ENCODE data around the gene CD300E. TPM values are rescaled to one million over a fixed set of nuclear protein-coding genes. Genes with fewer than 3 reads are reported as not detected.

Gene CD300E
- polyA plus RNA-seq, 1 donor (not counting 4 experiments of a cell fraction or from before 2014, with no cell fraction given): not detected

GRCh38 chr17:74619077-74619673, 4.4 kb downstream of the CD300E start:
- no peak for TF ChIP-seq CTCF (optimal IDR thresholded peaks at IDR 0.05 in 1 of 3, IDR thresholded peaks at IDR 0.05 in 1 of 3, conservative IDR thresholded peaks at IDR 0.05 in 1 of 3; ENCODE audit: extremely low read depth in 1 of 3, insufficient read depth in 2 of 3, low read length in 3 of 3)
- no peak for TF ChIP-seq EZH2 (IDR thresholded peaks at IDR 0.05; ENCODE audit: low read length)
- no peaks in the 10 kb centered on the region for H3K79me2 ChIP-seq (ENCODE audit: control insufficient read depth, insufficient read depth, low read length)
- H3K4me1 ChIP-seq (ENCODE audit: control insufficient read depth, extremely low read depth, insufficient read depth, low read length): no peaks in the 10 kb centered on the region
- dilution Hi-C loops (cut with MboI; ENCODE audit: extremely low pct_ligation_motif_present, low sequenced_read_pairs): no loop called here
- H2AFZ ChIP-seq (ENCODE audit: control insufficient read depth, low read length): no peak overlapping the region
- H3K9me1 ChIP-seq (ENCODE audit: control insufficient read depth, extremely low read depth, insufficient read depth, low read length): no peaks in the 10 kb centered on the region
- peaks cover 9% of the 10 kb centered on the region for H3K27me3 ChIP-seq (ENCODE audit: control insufficient read depth, extremely low read depth, insufficient read depth, low read length)
- no peaks in the 10 kb centered on the region for H3K36me3 ChIP-seq (ENCODE audit: control insufficient read depth in 2 of 2, extremely low read depth in 1 of 2, insufficient read depth in 2 of 2, low read length in 2 of 2)
- H3K4me2 ChIP-seq (ENCODE audit: control insufficient read depth, extremely low read depth, insufficient read depth, low read depth, low read length): no peak overlapping the region
- H3K4me3 ChIP-seq (ENCODE audit: control insufficient read depth in 2 of 3, extremely low read depth in 1 of 3, insufficient read depth in 2 of 3, low read depth in 1 of 3, low read length in 3 of 3): no peak overlapping the region
- no peak for DNase-seq (ENCODE audit: low read depth, low spot score)
- FAIRE-seq: no peak
- no peaks in the 10 kb centered on the region for H3K9me3 ChIP-seq (ENCODE audit: control insufficient read depth, low read depth, low read length)
- no peaks in the 10 kb centered on the region for H4K20me1 ChIP-seq (ENCODE audit: control insufficient read depth, extremely low read depth, insufficient read depth, low read length)
- H3K27ac ChIP-seq (ENCODE audit: control insufficient read depth, insufficient read depth, low read length): no peak overlapping the region
- H3K9ac ChIP-seq (ENCODE audit: control insufficient read depth, extremely low read depth, insufficient read depth, low read length): no peak overlapping the region

- no peaks in the 10 kb centered on the region for H3K9me1 ChIP-seq (ENCODE audit: control insufficient read depth, extremely low read depth, insufficient read depth, low read length)
- peaks cover 9% of the 10 kb centered on the region for H3K27me3 ChIP-seq (ENCODE audit: control insufficient read depth, extremely low read depth, insufficient read depth, low read length)
- FAIRE-seq: no peak
- no peak overlapping the region for H3K27ac ChIP-seq (ENCODE audit: control insufficient read depth, insufficient read depth, low read length)
- no peak for DNase-seq (ENCODE audit: low read depth, low spot score)
- H3K4me3 ChIP-seq (ENCODE audit: control insufficient read depth in 2 of 3, extremely low read depth in 1 of 3, insufficient read depth in 2 of 3, low read depth in 1 of 3, low read length in 3 of 3): no peak overlapping the region
- no peaks in the 10 kb centered on the region for H4K20me1 ChIP-seq (ENCODE audit: control insufficient read depth, extremely low read depth, insufficient read depth, low read length)
- no peaks in the 10 kb centered on the region for H3K79me2 ChIP-seq (ENCODE audit: control insufficient read depth, insufficient read depth, low read length)
- no peaks in the 10 kb centered on the region for H3K36me3 ChIP-seq (ENCODE audit: control insufficient read depth in 2 of 2, extremely low read depth in 1 of 2, insufficient read depth in 2 of 2, low read length in 2 of 2)
- H3K9me3 ChIP-seq (ENCODE audit: control insufficient read depth, low read depth, low read length): no peaks in the 10 kb centered on the region
- H3K4me2 ChIP-seq (ENCODE audit: control insufficient read depth, extremely low read depth, insufficient read depth, low read depth, low read length): no peak overlapping the region
- no peak for TF ChIP-seq EZH2 (IDR thresholded peaks at IDR 0.05; ENCODE audit: low read length)
- no peak for TF ChIP-seq CTCF (optimal IDR thresholded peaks at IDR 0.05 in 1 of 3, IDR thresholded peaks at IDR 0.05 in 1 of 3, conservative IDR thresholded peaks at IDR 0.05 in 1 of 3; ENCODE audit: extremely low read depth in 1 of 3, insufficient read depth in 2 of 3, low read length in 3 of 3)
- H3K4me1 ChIP-seq (ENCODE audit: control insufficient read depth, extremely low read depth, insufficient read depth, low read length): no peaks in the 10 kb centered on the region
- H2AFZ ChIP-seq (ENCODE audit: control insufficient read depth, low read length): no peak overlapping the region
- no peak overlapping the region for H3K9ac ChIP-seq (ENCODE audit: control insufficient read depth, extremely low read depth, insufficient read depth, low read length)
- dilution Hi-C loops (cut with MboI; ENCODE audit: extremely low pct_ligation_motif_present, low sequenced_read_pairs): no loop called here
These were observed 5.1 kb downstream of the CD300E start for GRCh38 chr17:74618451-74618850.

Measured in keratinocyte (primary cell).